ENCODE data around the gene ZNF780B.
A peak's percentile ranks its signal among the peaks of the same experiment; 100 is the strongest.
"Not testable (repeated sequence)": the region's sequence is repeated elsewhere in the genome, so short reads cannot be mapped to it uniquely, and the experiment has no call there.

ZNF780B gene

DNA sequence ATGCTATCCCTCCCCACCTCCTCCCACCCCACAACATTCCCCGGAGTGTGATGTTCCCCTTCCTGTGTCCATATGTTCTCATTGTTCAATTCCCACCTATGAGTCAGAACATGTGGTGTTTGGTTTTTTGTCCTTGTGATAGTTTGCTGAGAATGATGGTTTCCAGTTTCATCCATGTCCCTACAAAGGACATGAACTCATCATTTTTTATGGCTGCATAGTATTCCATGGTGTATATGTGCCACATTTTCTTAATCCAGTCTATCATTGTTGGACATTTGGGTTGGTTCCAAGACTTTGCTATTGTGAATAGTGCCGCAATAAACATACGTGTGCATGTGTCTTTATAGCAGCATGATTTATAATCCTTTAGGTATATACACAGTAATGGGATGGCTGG, 18.0 kb downstream of the ZNF780B start:
- not testable (repeated sequence) for DNase-seq (ENCODE audit: low spot score)

DNA sequence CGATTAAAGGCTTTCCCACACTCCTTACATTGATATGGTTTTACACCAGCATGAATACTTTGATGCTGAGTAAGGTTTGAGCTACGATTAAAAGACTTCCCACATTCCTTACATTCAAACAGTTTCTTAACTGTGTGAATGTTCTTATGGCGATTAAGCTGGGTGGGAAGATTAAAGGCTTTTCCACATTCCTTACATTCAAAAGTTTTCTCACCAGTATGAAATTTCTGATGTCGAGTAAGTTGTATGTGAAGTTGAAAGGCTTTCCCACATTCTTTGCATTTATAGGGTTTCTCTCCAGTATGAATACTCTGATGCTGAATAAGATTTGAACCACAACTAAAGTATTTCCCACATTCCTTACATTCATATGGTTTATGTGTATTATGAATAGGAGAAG, 20.0 kb downstream of the ZNF780B start:
- no peak for DNase-seq (ENCODE audit: low spot score)

GRCh38 chr19:40033989-40034560, 22.0 kb downstream of the ZNF780B start:
- DNase-seq (ENCODE audit: low spot score): no peak

GRCh38 chr19:40026597-40026970, 29.4 kb downstream of the ZNF780B start:
- no peak for DNase-seq (ENCODE audit: low spot score)

GRCh38 chr19:40025938-40026596, 30.0 kb downstream of the ZNF780B start:
- DNase-seq (ENCODE audit: low spot score): no peak

DNA sequence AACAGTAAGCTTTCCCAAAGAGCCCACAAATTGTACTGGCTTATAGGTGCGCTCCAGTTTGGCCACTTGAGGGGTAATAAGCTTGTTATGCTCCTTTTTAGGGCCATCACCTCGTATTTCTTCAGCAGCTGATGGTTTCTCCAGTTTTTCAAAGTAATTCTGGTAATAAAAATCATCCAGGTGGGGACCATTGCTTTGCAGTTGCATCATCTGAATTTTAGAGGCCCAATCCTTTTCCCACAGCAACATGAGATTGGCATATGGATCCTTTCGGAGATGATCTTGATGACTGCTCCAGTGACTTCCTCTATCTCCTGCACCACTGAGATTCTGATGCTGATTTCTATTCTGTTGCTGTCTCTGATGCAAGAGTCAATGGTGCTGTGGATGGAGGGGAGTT, 32.1 kb downstream of the ZNF780B start:
- DNase-seq (ENCODE audit: low spot score): no peak

DNA sequence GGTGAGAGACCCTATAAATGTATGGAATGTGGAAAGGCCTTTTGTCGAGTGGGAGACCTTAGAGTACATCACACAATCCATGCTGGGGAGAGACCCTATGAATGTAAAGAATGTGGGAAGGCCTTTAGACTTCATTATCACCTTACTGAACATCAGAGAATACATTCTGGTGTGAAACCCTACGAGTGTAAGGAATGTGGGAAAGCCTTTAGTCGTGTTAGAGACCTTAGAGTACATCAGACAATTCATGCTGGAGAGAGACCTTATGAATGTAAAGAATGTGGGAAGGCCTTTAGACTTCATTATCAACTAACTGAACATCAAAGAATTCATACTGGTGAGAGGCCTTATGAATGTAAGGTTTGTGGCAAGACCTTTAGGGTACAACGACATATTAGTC, 42.0 kb downstream of the ZNF780B start:
- DNase-seq (ENCODE audit: low spot score): no peak

GRCh38 chr19:40009674-40010073, 46.4 kb downstream of the ZNF780B start:
- DNase-seq (ENCODE audit: low spot score): no peak

DNA sequence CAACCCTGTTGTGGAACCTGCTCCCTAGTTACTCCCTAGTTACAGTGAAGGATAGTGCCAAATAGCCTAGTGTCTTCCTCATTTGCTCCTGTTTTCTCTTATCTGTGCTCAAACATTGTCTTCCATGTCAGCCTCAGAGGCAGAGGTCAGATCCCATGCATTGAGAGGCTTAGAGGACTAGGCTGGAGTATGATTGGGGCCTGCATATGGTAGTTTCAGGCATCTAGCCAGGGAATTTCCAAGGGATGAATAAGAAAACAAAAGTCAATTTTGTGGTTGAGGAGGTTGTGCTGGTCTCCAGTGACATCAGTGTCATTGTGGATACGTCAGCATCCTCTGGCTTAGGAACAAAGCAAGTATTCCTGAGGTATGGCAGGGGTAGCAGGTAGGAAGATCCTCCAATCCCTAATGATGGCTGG, 49.7 kb downstream of the ZNF780B start:
- peak; percentile 75 for DNase-seq (ENCODE audit: low spot score)

DNA sequence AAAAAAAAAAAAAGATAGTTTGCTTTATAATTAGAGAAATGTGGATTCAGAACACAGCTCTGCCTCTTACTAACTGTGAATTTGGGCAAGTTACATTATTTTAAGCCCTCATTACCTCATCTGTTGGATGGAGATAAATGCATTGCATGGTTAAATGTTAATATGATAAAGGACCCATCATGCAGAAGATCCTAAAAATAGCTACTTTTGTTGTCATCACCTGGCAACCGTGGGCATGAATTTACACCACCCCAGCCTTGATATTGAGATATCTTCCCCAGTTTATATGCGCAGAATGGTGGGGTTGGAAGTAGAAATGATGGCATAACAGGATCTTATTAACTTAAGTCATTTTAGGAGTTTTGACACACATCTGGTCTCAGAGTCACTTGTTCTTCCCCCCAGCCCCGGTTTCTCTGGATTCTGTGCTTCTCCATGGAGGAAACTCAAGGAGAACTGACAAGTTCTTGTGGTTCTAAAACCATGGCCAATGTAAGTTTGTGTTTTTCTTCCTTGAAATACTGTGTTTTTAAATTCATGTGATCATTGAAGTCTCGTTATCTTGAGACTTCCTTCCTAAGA, 50.2 kb downstream of the ZNF780B start:
- no peak for DNase-seq (ENCODE audit: low spot score)

DNA sequence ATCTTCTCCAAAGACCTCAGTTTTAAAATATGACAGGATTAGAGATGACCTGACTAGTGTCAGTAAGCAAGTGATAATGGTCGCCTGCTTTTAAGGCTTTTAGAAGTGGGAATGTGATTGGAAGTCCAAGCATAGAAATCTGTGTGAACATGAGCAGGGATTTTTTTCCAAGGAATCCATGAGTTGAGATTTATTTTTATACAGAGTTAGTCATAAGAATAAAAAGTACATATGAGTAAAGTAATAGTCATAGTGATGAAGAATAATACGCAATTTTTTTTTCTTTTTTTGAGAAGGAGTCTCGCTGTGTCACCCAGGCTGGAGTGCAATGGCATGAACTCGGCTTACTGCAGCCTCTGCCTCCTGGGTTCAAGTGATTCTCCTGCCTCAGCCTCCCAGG, 57.5 kb downstream of the ZNF780B start:
- peak; percentile 46 for DNase-seq (ENCODE audit: low spot score)

DNA sequence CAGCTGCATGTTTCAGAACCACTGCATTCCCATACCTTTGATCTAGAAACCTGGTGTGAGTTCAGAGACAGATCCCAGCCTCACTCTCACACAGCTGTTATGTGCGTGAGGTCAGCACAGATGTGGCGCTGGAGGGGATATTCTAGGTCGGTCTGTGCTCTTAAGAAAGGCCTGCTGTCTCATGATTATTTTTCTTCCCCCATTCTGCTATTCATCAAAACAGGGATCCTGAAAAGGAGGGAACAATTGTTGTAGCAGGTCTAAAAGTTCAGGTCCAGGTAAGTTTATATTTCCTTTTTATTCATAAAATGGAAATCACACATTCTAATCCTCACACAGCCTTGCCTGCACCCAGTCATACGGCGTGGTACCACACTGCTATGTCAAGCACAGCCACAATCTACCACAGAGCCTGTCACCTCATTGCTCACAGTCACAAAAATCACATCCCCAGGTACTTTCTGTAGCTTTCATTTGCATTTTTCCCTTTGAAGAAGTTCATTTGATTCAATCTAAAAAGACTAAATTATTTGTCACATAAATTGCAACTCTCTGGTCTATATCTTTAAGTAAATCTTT, 58.3 kb downstream of the ZNF780B start:
- no peak for DNase-seq (ENCODE audit: low spot score)

GRCh38 chr19:39996811-39997637, 59.0 kb downstream of the ZNF780B start, which contains the start of gene ZNF546:
TSS of gene ZNF546 (plus strand) at chr19:39997060. CDS start at chr19:39998327, 1,267 bp downstream.
- DNase-seq (ENCODE audit: low spot score): peak; percentile 92

DNA sequence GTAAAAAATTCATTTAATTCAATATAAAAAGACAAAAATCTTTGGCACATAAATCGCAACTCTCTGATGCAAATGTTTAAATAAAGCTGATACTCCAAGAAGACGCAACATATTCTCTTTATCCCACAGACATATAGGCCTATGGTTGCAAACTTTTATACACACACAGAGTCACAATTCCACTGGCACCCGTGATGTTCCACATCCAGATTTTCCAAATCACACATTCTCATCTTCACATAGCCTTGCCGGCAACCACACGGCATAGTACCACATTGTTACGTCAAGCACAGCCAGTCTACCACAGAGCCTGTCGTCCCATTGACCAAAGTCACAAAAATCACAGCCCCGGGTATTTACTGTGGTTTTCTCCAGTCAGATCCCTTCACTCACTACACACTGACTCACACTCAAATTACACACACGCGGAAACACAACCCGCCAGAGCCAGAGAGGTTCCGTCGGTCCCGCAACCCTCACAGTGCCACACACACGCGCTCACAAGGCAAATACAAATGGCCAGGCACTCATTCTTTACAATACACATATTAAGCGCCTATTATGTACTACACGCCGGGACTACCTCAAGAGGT, 59.7 kb downstream of the ZNF780B start:
- peak; percentile 60 for DNase-seq (ENCODE audit: low spot score)

DNA sequence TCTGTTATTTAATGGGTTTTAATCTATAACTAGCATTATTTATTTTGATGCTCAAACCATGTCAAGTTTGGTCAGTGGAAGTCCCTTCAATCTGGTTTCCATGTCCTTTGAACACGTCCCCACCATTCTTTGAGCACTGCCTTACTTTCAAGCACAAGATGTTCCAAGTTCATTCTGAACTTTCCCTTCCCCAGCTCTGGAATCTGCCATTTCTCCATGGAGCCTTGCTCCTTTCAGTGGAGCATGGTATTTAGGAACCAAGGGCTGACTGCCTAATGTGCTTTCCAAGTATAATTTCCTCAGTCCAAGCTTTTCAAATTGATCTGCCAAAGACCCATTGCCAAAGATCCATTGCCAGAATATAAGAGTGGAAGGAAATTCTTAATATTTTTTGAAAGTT, 60.2 kb downstream of the ZNF780B start:
- DNase-seq (ENCODE audit: low spot score): no peak

DNA sequence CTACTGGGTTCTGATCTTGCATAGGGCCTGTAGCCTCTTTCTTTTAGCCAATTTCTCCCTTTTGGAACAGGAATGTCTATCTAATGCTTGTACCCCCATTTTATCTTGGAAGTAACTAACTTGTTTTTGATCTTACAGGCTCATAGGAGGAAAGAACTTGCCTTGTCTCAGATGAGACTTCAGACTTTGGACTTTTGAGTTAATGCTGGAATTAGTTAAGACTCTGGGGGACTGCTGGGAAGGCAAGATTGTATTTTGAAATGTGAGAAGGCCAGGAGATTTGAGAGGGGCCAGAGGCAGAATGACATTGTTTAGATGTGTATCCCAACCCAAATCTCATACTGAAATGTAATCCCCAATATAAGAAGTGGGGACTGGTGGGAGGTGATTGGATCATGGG, 61.7 kb downstream of the ZNF780B start:
- no peak for DNase-seq (ENCODE audit: low spot score)

GRCh38 chr19:39993605-39994004, 62.4 kb downstream of the ZNF780B start:
- DNase-seq (ENCODE audit: low spot score): no peak

GRCh38 chr19:39987596-39987995, 68.4 kb downstream of the ZNF780B start:
- no peak for DNase-seq (ENCODE audit: low spot score)

DNA sequence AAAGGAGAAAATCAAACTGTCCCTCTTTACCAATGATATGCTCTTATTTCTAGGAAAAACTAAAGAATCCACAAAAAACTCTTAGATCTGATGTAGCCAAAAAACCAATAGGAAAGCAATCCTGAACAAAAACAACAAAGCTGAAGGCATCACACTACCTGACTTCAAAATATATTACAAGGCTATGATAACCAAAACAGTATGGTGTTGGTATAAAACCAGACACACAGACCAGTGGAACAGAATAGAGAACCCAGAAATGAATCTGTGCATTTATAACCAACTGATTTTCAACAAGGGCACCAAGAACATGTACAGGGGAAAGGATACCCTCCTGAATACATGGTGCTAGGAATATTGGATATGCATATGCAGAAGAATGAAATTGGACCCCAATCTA, 68.9 kb downstream of the ZNF780B start:
- DNase-seq (ENCODE audit: low spot score): no peak

DNA sequence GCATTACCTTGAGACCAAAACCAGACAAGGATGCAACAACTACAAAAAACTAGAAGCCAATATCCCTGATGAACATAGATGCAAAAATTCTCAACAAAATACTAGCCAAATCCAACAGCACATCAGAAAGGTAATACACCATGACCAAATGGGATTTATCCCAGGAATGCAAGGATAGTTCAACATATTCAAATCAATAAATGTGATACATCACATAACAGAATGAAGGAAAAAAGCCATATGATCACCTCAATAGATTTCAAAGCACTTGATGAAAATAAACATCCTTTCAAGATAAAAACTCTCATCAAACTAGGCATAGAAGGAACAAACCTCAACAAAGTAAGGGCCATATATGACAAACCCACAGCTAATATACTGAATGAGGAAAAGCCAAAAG, 69.4 kb downstream of the ZNF780B start:
- no peak for DNase-seq (ENCODE audit: low spot score)

- DNase-seq (ENCODE audit: low spot score): no peak
Measured at GRCh38 chr19:39983695-39984300, 72.2 kb downstream of the ZNF780B start.

- DNase-seq (ENCODE audit: low spot score): no peak
Measured at GRCh38 chr19:39982883-39983282, 73.1 kb downstream of the ZNF780B start.

Measured in AG08396 (cell line).